Measurements from ENCODE around the gene PCP4L1. TPM values are rescaled to one million over a fixed set of nuclear protein-coding genes. Genes with fewer than 3 reads are reported as not detected.

The PCP4L1 gene
- total RNA-seq, 1 donor from 2014 or later: 0.52 TPM

Other genes with a start within 250 kb of the PCP4L1 start
- 10.4 TPM for gene F11R, start 237.6 kb upstream of the PCP4L1 start, total RNA-seq
- gene TSTD1, start 219.8 kb upstream of the PCP4L1 start, total RNA-seq: 27.7 TPM
- 66.3 TPM for gene USF1, start 212.8 kb upstream of the PCP4L1 start, total RNA-seq
- 4.2 TPM for gene ARHGAP30, start 188.9 kb upstream of the PCP4L1 start, total RNA-seq
- not detected for gene NECTIN4, start 169.2 kb upstream of the PCP4L1 start, total RNA-seq
- not detected for gene KLHDC9, start 160.4 kb upstream of the PCP4L1 start, total RNA-seq
- 36.5 TPM for gene PFDN2, start 140.7 kb upstream of the PCP4L1 start, total RNA-seq
- 16.2 TPM for gene NIT1, start 140.6 kb upstream of the PCP4L1 start, total RNA-seq
- 19.8 TPM for gene DEDD, start 126.1 kb upstream of the PCP4L1 start, total RNA-seq
- gene UFC1, start 104.8 kb upstream of the PCP4L1 start, total RNA-seq: 133 TPM
- gene USP21, start 99.2 kb upstream of the PCP4L1 start, total RNA-seq: 6.8 TPM
- gene PPOX, start 92.3 kb upstream of the PCP4L1 start, total RNA-seq: 13.6 TPM
- gene B4GALT3, start 81.2 kb upstream of the PCP4L1 start, total RNA-seq: 11.0 TPM
- 4.7 TPM for gene ADAMTS4, start 59.7 kb upstream of the PCP4L1 start, total RNA-seq
- 147 TPM for gene NDUFS2, start 56.4 kb upstream of the PCP4L1 start, total RNA-seq
- 16.2 TPM for gene FCER1G, start 43.5 kb upstream of the PCP4L1 start, total RNA-seq
- gene APOA2, start 35.1 kb upstream of the PCP4L1 start, total RNA-seq: 6.8 TPM
- 10.4 TPM for gene TOMM40L, start 32.7 kb upstream of the PCP4L1 start, total RNA-seq
- gene NR1I3, start 20.5 kb upstream of the PCP4L1 start, total RNA-seq: not detected
- 63.7 TPM for gene MPZ, start 51.2 kb downstream of the PCP4L1 start, total RNA-seq
- 18.3 TPM for gene SDHC, start 55.6 kb downstream of the PCP4L1 start, total RNA-seq
- not detected for gene CFAP126, start 109.1 kb downstream of the PCP4L1 start, total RNA-seq
- gene FCGR2A, start 246.7 kb downstream of the PCP4L1 start, total RNA-seq: 12.0 TPM

Data from skeletal muscle tissue (tissue), 1 donor.